HUDEP-2 (cell line): Measurements from ENCODE around the gene USH1C.
A peak's percentile ranks its signal among the peaks of the same experiment; 100 is the strongest.

Source experiments
- DNase-seq, 76 experiments: peaks; one replicate each; lab custom pipeline; 2025; ENCODE audit not compliant: unreplicated experiment in 76 of 76; lab: John Stamatoyannopoulos, UW

The USH1C gene

DNA sequence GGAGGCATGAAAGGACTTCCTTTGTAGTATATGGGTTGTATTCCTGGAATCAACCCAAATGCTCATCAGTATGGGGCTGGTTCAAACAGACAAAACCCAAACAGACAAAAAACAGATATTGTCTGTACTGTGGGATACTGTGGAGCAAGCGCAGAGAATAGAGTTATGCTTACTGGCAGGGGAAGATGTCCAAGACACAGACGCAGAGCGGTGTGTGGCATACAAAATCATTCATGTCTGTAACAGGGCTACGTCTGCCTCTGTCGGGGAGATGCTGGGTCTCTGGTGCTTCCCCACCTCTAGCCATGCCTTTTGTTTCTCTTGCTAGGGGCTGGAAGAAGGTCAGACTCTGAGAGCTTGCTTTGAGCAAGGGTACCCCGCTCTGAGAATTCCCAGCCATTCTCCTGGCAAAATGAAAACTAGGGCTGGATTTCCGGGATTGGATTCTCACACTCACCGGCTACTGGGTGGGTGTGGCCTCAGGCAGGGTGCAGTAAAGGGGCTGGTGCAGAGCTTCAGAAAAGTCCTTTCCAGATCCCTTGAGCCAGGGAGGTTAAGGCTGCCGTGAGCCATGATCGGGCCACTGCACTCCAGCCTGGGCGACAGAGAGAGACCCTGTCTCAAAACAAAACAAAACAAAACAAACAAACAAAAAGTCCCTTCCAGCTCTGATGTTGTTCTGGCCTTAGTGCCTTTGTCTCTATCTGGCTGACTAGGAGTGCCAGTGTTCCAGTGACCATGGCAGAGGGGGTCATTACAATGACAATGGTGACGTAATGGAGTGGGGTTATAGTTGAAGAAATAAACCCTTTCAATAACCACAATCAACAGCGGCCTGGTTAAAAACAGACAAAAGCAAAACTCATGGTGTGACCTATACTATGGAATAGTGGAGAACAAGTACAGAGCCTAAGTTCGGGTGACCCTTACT, 64.7 kb downstream of the USH1C start:
- DNase-seq = no peak

DNA sequence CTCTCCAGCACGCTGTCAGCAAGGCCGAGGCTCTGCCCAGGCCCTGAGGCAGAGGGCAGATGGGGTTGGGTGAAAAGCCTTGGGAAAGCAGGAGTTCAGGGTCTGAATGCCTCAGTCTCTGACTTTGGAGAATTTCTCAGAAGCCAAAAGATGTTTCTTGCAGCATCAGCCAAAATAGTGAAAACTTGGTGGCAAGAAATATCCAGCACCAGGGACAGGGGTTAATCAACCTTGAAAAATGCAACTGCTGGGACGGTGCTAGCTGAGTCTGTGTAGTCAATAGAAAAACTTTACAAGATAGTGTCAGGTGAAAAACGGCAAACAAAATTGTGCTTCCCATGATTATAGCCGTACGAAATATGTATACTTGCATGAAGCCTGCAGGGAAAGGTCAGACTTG, 66.1 kb downstream of the USH1C start:
- no peak for DNase-seq

DNA sequence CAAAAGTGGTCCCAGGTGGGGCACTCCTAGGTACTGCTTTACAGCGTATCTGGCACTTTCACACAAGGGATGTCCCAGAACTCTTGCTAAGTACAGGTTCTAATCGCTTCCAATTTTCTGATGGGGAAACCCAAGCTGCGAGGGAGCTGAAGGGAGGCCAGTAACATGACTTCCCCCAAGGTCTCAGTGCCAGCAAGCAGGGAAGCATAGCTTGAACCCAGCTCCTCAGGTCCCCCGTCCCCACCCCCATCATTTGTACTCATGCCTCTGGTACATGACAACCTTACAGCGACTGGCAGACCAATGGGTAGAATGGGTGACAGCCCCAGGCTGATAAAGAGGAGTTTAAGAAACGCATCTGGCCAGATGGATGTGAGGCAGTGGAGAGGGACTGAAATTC, 66.9 kb downstream of the USH1C start:
- DNase-seq = no peak

DNA sequence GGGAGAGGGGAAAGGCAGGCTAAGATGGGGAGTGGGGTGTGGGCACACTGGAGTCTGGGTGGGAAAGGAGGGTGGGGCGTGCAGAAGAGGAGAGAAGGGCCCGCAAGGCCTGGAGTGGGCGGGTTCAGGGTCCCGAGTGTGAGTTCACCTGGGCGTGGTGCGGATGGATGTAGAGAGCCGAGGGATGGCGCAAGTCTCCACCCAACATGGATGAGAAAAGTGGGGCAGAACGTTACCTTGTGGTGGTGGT, 67.2 kb downstream of the USH1C start:
- no peak for DNase-seq

DNA sequence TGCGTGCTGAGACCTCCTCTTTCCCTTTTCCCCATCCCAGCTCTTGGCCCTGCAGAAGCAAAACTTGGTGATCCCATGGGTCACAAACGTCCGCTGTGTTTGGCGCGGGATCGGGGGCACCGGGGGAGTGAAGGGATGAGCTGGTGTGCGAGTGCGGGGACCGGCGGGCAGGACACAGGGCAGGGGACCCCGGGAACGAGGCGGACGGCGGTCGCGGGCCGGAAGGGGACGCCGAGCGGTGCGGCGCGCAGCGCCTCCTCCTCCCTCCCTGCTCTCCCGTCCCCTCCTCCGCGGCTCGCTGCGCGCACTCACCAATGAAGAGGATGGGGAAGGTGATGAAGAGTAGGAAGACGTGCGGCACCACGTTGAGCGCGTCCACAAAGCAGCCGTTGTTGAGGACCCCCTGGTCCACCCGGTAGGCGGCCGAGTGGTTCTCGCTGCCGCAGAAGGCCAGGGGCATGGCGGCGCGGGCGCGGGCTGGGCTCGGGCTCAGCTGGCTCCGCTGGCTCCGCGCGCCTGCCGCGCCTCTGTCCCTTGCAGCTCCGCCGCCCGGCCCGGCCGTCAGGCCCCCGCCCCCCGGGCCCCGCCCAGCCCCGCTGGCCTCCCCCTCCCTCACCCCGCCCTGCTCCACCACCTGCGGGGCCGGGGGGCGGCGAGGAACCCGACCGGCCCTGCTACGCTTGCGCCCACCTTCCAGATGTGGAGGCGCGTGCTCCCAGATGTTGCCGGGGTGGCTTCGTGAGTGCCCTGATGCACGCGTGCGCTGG, 67.7 kb downstream of the USH1C start, which contains the start of gene ABCC8:
ABCC8 (minus strand) TSS at position 529 of the 767 bp plus-strand sequence; CDS start at position 460, 69 bp downstream.
- DNase-seq = no peak

DNA sequence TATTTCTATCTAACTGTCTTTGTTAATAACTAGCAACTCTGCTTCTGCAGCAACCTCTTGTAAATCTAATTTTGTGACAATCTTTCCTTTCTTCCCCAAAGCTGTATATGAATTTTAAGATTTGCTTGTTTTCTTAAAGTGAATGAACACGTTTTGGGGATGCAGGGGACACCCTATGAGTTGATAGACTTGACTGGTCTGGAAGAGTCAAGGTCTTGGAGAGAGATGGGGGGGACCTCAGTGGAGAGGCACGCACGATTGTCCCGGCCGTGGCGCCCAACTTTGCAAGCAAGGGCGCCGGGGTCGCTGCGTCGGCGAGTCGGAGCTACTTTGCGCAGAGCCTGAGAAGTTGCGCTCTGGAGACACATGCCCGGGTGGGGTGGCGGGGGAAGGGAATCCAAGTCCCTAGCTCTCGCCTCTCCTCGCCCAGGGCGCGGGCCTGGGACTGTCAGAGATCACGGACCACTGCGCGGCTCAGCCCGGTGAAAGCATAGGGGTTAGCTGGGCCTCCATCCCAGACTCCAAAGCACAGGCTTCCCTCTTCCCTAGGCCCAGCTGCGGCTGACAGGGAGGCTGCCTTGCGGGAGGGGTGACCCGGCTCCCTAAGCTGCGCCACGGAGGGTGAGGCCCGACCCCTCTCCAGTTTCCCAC, 68.4 kb downstream of the USH1C start:
- no peak for DNase-seq

DNA sequence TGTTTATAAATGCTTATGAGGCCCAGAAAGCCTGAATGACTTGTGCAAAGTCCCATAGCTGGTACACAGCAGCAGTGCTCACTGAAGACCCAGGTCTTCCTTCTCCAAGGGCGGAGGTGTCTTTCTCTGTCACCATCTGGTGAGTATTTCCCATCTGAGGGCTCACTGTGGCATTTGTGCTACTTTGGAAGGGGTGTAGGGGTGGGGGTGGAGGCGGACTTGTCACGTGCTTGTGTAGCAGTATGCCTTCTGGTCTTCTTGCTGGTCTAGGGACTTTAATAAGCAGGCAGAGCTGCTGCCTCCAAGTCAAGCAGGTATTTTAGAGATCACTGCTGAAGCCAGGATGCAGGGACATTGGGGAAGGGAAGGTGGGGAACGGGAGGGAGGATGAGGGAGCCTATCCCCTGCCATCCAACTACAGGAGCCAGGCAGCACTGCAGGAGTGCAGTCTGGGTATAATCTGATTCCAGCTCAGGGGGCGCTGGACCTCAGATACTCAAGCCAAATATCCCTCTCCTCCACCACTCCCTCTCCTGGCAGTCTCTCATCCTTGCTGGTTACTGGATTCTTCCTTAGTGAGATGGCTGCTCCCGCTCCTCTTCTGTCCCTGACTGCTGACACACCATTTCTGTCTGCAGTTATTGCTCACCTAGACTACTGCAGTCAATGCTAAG, 71.0 kb downstream of the USH1C start:
- peak in 1 of 76 experiments; percentile 1 for DNase-seq

DNA sequence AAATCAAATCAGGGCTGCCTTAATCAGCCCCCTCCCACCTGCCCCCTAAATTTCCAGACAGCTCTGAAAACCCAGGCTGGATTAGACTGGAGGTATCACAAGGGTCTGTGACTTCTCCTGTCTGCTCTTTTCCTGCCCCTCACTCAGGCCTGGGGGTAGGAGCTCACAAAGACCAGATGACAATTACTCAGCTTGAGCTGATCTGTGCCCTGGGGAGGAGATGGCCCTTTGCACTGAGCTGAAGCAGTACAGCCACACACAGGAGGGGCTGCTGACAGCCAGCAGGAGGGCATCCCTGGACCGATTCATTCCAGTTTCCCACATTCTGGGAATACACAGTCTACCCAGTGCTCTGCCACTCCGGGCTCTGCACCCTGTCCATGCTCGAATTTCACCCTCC, 71.7 kb downstream of the USH1C start:
- no peak for DNase-seq

DNA sequence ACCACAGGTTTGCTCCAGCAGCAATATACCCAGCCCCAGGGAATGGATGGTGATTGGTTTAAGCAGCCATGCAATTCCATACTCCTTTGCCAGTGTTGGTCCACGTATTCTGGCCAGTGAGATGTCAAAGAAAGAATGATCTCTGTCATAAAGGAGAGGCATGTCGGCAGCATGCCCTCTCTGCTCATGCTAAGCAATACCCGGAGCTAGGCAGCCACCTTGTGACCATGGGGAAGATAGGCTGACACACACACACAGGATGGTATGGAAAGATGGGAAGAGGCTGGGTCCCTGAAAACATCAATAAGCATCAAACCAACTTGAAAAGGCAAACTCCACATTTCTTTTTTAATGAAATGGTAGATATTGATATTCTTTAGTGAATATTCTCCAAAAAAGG, 72.7 kb downstream of the USH1C start:
- DNase-seq = no peak

DNA sequence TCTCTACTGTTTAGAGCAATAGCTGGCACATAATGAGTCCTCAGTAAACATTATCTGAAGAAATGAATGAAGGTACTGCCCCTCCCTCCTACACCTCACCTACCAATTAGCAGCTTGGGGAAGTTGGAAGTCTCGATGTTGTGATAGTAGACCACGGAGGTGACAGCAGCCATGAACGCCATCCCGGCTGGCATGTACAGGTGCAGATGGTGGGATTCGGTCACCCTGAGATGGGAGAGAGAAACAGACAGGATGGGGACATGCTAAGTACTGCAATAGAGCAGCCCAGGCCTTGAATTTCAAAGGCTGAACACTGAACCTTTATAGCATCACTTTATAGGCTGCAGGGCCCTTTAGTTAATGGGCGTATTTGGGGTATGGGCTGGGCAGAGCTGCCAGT, 74.2 kb downstream of the USH1C start:
- no peak for DNase-seq

DNA sequence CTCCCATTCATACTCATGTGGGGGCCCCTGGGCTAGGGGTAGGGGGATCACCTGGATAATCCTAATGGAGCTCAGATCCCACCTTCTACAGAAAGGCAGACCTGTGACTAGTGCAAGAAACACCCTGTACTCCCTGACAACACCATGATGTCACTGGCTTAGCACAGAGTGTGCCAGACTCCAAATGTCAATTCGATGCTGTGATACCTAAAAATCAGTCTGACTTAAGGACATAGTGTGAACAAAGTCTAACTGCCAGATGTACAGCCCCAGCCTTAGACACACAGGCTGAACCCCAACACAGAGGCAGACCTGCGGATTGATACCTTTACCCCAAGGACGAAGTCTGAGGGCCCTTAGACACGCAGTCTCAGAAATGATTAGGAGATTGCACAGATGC, 76.1 kb downstream of the USH1C start:
- DNase-seq = no peak

DNA sequence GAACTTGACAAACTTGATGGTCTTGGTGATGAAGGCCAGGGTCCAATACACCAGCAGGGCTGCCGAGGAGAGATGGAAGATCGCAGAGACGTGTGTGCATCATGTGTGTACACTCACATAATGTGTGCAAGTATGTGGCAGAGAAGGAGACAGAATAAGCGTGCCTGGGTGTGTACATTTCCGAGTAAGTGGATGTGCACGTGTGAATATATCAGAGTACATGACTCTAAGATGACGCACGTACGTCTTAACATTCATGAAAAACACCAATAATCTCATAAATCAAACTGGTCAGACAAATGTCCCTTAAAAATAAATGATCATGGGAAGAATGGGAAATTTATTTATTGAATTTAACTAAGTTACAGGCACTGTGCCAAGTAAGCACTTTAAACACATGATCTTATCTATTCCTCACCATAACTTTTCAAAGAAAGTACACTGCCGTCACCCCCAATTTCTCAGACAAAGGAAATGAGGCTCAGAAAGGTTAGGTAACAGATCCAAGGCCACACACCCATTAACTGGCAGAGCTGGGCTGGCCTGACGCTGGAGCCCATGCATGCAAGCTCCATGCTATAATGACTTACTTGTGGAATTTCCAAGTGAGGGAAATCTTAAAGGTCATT, 80.6 kb downstream of the USH1C start:
- DNase-seq = no peak

DNA sequence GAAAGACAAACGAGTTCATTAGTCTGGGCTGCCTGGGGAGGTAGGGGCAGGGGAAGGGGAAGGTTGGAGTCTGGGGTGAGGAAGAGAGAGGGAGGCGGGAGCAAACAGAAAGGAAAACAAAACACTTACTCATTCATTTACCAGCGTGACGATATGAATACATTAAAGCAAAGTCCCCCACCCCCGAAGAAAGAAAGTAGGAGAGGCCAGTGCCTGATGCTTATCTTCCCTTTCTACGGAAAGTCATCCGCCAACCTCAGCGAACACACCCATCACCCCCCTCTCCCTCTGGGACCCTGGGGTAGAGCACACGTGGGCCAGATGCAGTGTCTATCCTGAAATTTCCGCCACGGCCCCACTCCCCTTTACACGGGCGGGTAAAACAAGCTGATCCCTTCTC, 81.3 kb downstream of the USH1C start:
- no peak for DNase-seq

DNA sequence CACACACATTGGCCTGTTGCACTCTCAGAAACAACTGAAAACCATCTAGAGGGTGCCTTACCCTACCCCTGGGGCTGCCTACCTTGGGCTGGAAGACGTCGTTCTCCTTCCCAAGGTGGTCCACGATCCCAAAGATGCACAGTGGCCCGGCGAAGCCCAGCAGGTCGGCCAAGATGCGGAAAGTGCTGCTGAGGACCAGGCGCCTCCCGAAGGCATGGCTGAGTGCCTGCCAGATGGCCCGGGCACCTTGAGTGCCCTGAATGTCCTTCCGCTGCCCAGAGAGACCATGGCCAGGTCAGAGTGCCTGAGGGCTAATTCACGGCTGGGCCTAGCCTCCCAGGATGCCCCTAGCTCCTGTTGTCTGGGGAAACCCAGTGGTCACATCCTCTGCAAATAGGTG, 83.8 kb downstream of the USH1C start:
- no peak for DNase-seq

DNA sequence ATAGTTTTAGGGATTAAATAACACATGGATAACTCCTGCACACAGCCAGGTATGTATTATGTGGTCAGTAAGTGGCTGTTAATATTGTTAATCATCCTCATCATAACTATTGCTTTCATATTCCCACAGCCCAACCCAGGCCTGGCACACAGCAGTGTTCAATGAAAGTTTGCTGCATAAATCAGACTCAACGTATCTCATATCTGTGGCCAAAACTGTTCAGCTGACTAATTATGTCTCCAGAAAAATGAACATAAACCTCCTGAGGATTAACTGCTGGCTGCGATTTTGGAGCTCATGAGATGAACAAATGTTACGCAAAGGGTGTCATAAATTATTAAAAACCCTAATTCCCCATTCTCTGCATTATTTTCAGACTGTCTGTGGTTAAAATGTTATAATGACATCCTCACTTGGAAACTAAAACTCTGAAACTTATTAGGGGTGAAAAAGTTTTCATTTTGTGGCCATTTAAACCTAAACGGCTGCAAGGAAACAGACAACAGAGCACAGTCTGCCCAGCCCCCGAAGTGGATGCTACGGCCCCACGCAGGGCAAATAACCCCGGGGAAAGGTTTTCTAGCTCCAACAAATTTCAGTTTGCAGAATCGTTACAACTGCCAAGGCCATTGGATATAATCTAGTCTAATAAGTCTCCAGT, 84.8 kb downstream of the USH1C start:
- DNase-seq = no peak

DNA sequence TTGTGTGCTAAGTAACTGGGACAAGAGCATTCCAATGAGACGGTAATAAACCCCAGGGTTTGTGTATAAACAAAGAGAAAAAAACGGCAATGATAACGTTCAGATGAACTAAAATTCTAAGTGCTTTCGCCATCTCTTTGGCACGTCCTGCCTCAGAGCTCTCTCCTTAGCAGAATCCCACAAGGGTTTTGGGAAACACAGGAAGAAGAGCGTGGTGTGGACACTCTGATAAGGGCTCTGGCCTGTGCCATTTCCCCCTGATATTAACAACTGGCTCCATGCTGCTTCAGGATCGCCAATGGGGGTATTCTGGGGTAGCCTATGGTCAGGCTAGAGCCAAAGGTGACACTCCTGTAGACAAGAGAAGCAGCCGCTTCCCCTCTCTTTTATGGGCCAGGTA, 85.9 kb downstream of the USH1C start:
- DNase-seq = no peak

DNA sequence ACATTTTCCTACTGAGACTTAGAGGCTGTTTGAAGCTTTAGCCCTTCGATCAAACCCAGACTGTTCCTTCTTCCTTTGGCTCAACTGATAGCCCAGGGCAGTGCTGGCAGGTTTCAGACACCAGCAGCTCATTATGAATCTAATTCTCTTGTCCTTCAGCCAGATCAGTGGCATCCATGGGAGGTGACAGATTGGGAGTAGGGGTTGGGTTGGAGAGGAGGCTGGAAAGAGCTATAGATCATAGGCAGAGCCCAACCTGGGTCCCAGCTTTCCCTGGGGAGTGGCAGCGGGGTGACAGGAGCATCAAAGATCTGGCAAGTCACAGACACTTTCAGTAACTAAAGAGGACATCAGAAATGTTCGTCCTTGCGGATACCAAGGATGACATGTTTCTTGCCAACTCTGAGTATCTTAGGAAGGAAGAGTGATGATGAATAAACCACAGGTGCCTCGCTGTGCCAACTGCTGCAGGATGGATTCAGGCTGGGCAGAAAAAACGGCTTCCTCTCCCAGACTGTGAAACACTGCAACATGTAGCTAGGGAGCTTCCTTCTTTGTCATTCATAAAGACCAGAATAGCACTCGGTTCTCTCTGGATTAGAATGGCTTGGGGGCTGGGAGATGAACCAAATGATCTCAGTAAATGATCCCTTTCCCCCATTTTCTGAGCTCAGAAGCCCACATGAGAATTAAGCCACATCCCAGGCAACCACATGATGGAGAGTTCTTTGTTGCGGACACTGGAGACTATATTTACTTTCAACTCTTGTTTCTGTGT, 86.6 kb downstream of the USH1C start:
- DNase-seq = no peak

DNA sequence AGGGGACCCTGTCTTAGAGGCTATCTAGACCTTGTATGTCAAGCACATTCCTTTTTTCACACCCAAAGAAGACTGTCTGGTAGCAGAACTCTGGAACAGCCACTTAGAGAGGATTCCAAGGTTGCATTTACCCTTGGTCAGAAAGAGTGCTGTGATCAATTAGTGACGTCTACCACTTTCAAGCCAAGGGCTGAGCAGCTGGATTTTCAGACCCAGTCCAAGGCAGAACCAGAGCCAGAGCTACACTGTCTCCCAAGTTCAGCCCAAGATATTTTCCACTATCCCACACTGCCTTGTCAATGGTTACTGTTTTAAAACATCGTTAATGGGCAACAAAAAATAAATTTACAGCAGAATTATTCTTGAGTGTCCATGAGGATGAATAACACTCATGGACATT, 91.5 kb downstream of the USH1C start:
- DNase-seq = no peak

DNA sequence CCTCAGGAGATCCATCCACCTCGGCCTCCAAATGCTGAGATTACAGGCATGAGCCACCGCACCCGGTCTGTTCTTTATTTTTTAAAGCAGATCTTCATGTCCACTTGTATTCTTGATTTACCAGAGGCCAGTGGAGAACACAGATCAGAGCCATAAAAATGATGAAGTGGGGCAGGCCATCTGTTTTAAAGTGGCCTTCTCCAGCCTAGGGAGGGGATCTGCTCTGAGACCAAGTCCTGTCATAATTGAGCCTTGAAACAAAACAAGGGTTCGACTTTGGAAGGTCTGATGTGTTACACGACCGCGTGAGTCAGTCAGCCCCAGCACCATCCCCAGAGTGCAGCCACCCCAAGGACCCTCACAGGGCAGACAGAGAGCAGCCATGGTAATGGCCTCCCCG, 95.1 kb downstream of the USH1C start:
- DNase-seq = no peak
